GM23338 (cell line): ENCODE measurements around the gene KARS1. TPM values are rescaled to one million over a fixed set of nuclear protein-coding genes. Genes with fewer than 3 reads are reported as not detected.

ENCODE experiments used
- ATAC-seq: fragments of 200-7000 bp; cut with Tn5 transposase; 3 replicates; pipeline ENCODE4 v1.9.1; 2020
- DNase-seq: peaks from one replicate; pipeline ENCODE4 v3.0.0-alpha.2; 2015; ENCODE audit warnings: low spot score
- H2AFZ ChIP-seq: fragments of 200-600 bp; sonication (generic); 2 replicates; pipeline ENCODE4 v1.8.0; 2016; ENCODE audit warnings: antibody characterized with exemption, mild to moderate bottlenecking, moderate library complexity
- H3F3A ChIP-seq: fragments of 200-600 bp; sonication (generic); replicated peaks from 2 replicates; pipeline ENCODE4 v1.8.0; 2017; ENCODE audit warnings: antibody characterized with exemption, mixed run types, low read depth
- H3K27ac ChIP-seq: fragments of 200-600 bp; sonication (generic); 2 replicates; pipeline ENCODE4 v1.6.1; 2016; ENCODE audit warnings: low read depth
- H3K27me3 ChIP-seq: fragments of 200-600 bp; sonication (generic); 2 replicates; pipeline ENCODE4 v1.8.0; 2016; ENCODE audit warnings: mild to moderate bottlenecking, mixed run types, moderate library complexity; ENCODE audit not compliant: insufficient read depth
- H3K36me3 ChIP-seq: fragments of 200-600 bp; sonication (generic); 2 replicates; pipeline ENCODE4 v1.8.0; 2016; ENCODE audit warnings: mild to moderate bottlenecking; ENCODE audit not compliant: insufficient read depth
- H3K4me1 ChIP-seq: fragments of 200-600 bp; sonication (generic); 2 replicates; pipeline ENCODE4 v1.8.0; 2016; ENCODE audit warnings: mild to moderate bottlenecking, moderate library complexity; ENCODE audit not compliant: insufficient read depth
- H3K4me2 ChIP-seq: fragments of 200-600 bp; sonication (generic); 2 replicates; pipeline ENCODE4 v1.7.1; 2017; ENCODE audit warnings: mixed run types
- H3K4me3 ChIP-seq: fragments of 200-600 bp; sonication (generic); 2 replicates; pipeline ENCODE4 v1.6.1; 2016; ENCODE audit warnings: mixed run types
- H3K79me2 ChIP-seq: fragments of 200-600 bp; sonication (generic); replicated peaks from 2 replicates; pipeline ENCODE4 v1.8.0; 2017; ENCODE audit warnings: mild to moderate bottlenecking; ENCODE audit not compliant: insufficient read depth
- H3K9me2 ChIP-seq: fragments of 200-600 bp; sonication (generic); 2 replicates; pipeline ENCODE4 v1.8.0; 2017; ENCODE audit not compliant: insufficient read depth
- H4K20me1 ChIP-seq: fragments of 200-600 bp; sonication (generic); replicated peaks from 2 replicates; pipeline ENCODE4 v1.8.0; 2017; ENCODE audit warnings: mild to moderate bottlenecking; ENCODE audit not compliant: insufficient read depth
- H3K27ac Mint-ChIP-seq: 2 replicates; pipeline ENCODE4 v1.8.0; 2020; ENCODE audit warnings: inconsistent platforms, mild to moderate bottlenecking, moderate library complexity, mixed read lengths
- H3K27me3 Mint-ChIP-seq: 3 replicates; pipeline ENCODE4 v1.8.0; 2022; ENCODE audit warnings: low read depth, mild to moderate bottlenecking, moderate library complexity, mixed read lengths, inconsistent platforms; ENCODE audit not compliant: insufficient read depth, poor library complexity
- H3K36me3 Mint-ChIP-seq: 3 replicates; pipeline ENCODE4 v1.8.0; 2021; ENCODE audit warnings: low read depth, mild to moderate bottlenecking, inconsistent platforms, moderate library complexity, mixed read lengths
- H3K4me1 Mint-ChIP-seq: 3 replicates; pipeline ENCODE4 v1.8.0; 2020; ENCODE audit warnings: mild to moderate bottlenecking, inconsistent platforms, mixed read lengths
- H3K4me3 Mint-ChIP-seq: 3 replicates; pipeline ENCODE4 v1.8.0; 2021; ENCODE audit warnings: moderate library complexity, mild to moderate bottlenecking, inconsistent platforms, mixed read lengths
- H3K9me3 Mint-ChIP-seq: 3 replicates; pipeline ENCODE4 v1.8.0; 2020; ENCODE audit warnings: moderate library complexity, mild to moderate bottlenecking, inconsistent platforms, mixed read lengths
- CREB1 ChIP-seq: fragments of 250-450 bp; sonication (Bioruptor Pico); IDR thresholded peaks from 2 replicates; pipeline ENCODE4 v1.5.0; 2020; ENCODE audit warnings: low read depth, mild to moderate bottlenecking, moderate library complexity
- EZH2 ChIP-seq: fragments of 200-600 bp; sonication (generic); IDR thresholded peaks from one replicate; pipeline ENCODE4 v1.8.0; 2017; ENCODE audit warnings: antibody characterized with exemption, mild to moderate bottlenecking, low read depth; ENCODE audit not compliant: unreplicated experiment
- NANOG ChIP-seq: IDR thresholded peaks from 2 replicates; pipeline ENCODE4 v1.6.1; 2016; ENCODE audit warnings: antibody characterized with exemption, borderline replicate concordance
- STAT1 ChIP-seq: IDR thresholded peaks from one replicate; pipeline ENCODE4 v1.6.1; 2016; ENCODE audit warnings: antibody characterized with exemption; ENCODE audit not compliant: unreplicated experiment
- polyA plus RNA-seq: library from polyadenylated mRNA; unstranded; fragments of >200 nt; fragmentation: Nextera tagmentation; extraction: Ambion mirVana; gene quantifications from 2 replicates; pipeline ENCODE4 v1.2.1, GENCODE V29; 2016
- total RNA-seq: library from RNA; depleted of rRNA; stranded (reverse); fragments of >200 nt; shearing (Covaris generic); gene quantifications from 2 replicates; pipeline ENCODE4 v1.2.3, GENCODE V29; 2014
- TF ChIP-seq, protein P1 (sequence below): fragments of 250-450 bp; sonication (Bioruptor Pico); IDR thresholded peaks from 2 replicates; pipeline ENCODE4 v1.5.0; 2020; ENCODE audit warnings: mild to moderate bottlenecking, moderate library complexity
- TF ChIP-seq, protein P2 (sequence below), 2 experiments: fragments of 200-600 bp in 1 of 2; sonication (generic) in 1 of 2; conservative IDR thresholded peaks; 2 replicates each; pipeline versions ENCODE4 v1.5.1 to v1.6.1; 2016 to 2017; ENCODE audit warnings: antibody characterized with exemption in 2 of 2, low read depth in 2 of 2, mild to moderate bottlenecking in 2 of 2, moderate library complexity in 1 of 2
- TF ChIP-seq, protein P3 (sequence below): IDR thresholded peaks from 2 replicates; pipeline ENCODE4 v1.6.1; 2016; ENCODE audit warnings: antibody characterized with exemption

KARS1 gene
- total and polyA plus RNA-seq, 2 experiments from 2014 or later: 220 to 229 TPM

DNA sequence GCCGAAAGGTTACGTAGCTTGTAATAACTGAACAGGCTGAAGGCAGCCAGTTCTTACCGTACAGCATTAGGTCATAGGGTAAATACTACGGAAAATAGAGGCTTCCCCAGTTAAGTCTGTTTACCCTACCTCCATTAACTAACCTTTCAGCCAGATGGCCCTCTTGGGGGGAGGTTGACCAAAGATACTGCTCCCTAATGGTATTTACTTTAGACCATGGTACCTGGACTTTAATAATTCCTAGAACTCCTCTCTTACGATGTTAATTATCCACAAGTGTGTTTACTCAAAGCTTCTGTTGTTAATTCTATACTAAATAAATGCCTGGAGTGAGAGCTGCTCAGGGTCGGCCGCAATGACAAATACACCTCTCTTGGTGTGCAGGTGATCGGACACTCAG is 14.6 kb downstream of the KARS1 start (continued):
- TF ChIP-seq, protein P1, sequence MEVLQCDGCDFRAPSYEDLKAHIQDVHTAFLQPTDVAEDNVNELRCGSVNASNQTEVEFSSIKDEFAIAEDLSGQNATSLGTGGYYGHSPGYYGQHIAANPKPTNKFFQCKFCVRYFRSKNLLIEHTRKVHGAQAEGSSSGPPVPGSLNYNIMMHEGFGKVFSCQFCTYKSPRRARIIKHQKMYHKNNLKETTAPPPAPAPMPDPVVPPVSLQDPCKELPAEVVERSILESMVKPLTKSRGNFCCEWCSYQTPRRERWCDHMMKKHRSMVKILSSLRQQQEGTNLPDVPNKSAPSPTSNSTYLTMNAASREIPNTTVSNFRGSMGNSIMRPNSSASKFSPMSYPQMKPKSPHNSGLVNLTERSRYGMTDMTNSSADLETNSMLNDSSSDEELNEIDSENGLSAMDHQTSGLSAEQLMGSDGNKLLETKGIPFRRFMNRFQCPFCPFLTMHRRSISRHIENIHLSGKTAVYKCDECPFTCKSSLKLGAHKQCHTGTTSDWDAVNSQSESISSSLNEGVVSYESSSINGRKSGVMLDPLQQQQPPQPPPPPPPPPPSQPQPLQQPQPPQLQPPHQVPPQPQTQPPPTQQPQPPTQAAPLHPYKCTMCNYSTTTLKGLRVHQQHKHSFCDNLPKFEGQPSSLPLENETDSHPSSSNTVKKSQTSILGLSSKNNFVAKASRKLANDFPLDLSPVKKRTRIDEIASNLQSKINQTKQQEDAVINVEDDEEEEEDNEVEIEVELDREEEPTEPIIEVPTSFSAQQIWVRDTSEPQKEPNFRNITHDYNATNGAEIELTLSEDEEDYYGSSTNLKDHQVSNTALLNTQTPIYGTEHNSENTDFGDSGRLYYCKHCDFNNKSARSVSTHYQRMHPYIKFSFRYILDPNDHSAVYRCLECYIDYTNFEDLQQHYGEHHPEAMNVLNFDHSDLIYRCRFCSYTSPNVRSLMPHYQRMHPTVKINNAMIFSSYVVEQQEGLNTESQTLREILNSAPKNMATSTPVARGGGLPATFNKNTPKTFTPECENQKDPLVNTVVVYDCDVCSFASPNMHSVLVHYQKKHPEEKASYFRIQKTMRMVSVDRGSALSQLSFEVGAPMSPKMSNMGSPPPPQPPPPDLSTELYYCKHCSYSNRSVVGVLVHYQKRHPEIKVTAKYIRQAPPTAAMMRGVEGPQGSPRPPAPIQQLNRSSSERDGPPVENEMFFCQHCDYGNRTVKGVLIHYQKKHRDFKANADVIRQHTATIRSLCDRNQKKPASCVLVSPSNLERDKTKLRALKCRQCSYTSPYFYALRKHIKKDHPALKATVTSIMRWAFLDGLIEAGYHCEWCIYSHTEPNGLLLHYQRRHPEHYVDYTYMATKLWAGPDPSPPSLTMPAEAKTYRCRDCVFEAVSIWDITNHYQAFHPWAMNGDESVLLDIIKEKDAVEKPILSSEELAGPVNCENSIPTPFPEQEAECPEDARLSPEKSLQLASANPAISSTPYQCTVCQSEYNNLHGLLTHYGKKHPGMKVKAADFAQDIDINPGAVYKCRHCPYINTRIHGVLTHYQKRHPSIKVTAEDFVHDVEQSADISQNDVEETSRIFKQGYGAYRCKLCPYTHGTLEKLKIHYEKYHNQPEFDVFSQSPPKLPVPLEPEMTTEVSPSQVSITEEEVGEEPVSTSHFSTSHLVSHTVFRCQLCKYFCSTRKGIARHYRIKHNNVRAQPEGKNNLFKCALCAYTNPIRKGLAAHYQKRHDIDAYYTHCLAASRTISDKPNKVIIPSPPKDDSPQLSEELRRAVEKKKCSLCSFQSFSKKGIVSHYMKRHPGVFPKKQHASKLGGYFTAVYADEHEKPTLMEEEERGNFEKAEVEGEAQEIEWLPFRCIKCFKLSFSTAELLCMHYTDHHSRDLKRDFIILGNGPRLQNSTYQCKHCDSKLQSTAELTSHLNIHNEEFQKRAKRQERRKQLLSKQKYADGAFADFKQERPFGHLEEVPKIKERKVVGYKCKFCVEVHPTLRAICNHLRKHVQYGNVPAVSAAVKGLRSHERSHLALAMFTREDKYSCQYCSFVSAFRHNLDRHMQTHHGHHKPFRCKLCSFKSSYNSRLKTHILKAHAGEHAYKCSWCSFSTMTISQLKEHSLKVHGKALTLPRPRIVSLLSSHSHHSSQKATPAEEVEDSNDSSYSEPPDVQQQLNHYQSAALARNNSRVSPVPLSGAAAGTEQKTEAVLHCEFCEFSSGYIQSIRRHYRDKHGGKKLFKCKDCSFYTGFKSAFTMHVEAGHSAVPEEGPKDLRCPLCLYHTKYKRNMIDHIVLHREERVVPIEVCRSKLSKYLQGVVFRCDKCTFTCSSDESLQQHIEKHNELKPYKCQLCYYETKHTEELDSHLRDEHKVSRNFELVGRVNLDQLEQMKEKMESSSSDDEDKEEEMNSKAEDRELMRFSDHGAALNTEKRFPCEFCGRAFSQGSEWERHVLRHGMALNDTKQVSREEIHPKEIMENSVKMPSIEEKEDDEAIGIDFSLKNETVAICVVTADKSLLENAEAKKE (CRISPR knock-in tag): no peak
- TF ChIP-seq, protein P2, sequence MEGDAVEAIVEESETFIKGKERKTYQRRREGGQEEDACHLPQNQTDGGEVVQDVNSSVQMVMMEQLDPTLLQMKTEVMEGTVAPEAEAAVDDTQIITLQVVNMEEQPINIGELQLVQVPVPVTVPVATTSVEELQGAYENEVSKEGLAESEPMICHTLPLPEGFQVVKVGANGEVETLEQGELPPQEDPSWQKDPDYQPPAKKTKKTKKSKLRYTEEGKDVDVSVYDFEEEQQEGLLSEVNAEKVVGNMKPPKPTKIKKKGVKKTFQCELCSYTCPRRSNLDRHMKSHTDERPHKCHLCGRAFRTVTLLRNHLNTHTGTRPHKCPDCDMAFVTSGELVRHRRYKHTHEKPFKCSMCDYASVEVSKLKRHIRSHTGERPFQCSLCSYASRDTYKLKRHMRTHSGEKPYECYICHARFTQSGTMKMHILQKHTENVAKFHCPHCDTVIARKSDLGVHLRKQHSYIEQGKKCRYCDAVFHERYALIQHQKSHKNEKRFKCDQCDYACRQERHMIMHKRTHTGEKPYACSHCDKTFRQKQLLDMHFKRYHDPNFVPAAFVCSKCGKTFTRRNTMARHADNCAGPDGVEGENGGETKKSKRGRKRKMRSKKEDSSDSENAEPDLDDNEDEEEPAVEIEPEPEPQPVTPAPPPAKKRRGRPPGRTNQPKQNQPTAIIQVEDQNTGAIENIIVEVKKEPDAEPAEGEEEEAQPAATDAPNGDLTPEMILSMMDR (conservative IDR thresholded peaks at IDR 0.05; ENCODE audit: low read depth in 2 of 2): no peak
- TF ChIP-seq, protein P3, sequence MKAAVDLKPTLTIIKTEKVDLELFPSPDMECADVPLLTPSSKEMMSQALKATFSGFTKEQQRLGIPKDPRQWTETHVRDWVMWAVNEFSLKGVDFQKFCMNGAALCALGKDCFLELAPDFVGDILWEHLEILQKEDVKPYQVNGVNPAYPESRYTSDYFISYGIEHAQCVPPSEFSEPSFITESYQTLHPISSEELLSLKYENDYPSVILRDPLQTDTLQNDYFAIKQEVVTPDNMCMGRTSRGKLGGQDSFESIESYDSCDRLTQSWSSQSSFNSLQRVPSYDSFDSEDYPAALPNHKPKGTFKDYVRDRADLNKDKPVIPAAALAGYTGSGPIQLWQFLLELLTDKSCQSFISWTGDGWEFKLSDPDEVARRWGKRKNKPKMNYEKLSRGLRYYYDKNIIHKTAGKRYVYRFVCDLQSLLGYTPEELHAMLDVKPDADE: no peak
- TF ChIP-seq CREB1 (CRISPR knock-in tag) (no peak), NANOG (no peak), EZH2 (no peak)

DNA sequence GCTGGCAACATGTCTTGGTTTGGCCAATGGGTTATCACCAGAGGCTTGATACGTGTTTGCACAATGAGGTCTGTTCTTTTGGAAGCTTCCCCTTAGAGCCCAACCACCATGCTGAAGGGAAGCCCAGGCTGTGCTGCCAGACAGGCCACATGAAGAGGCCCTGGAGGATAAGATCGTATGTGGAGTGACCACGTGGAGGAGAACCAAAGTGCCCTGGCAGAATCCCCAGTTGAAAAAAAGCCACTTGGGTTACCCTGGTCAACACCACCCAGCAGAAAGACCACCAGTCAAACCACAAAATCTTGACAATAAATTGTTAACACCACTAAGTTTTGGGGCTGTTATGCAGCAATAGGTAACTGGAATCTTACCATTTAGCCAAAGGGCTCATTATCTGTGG is 17.4 kb downstream of the KARS1 start:
- Histone ChIP-seq H3K27me3 (no peaks in the 10 kb centered on the region), H4K20me1 (no peaks in the 10 kb centered on the region), H3K9me2 (no peaks in the 10 kb centered on the region), H3K36me3 (peaks cover 92% of the 10 kb centered on the region), H3K4me2 (no peak overlapping the region), H2AFZ (no peak overlapping the region), H3K4me1 (no peaks in the 10 kb centered on the region), H3F3A (peaks cover 14% of the 10 kb centered on the region; the same call in 1 of the 2 replicates), H3K79me2 (no peaks in the 10 kb centered on the region), H3K4me3 (no peak overlapping the region), H3K27ac (no peak overlapping the region)
- Mint-ChIP-seq H3K9me3 (no peaks in the 10 kb centered on the region), H3K4me3 (no peak overlapping the region), H3K36me3 (peaks cover 95% of the 10 kb centered on the region), H3K27me3 (peaks cover 2% of the 10 kb centered on the region), H3K27ac (no peak overlapping the region), H3K4me1 (no peaks in the 10 kb centered on the region)
- no peak for ATAC-seq
- DNase-seq: no peak
- TF ChIP-seq, protein P1 (CRISPR knock-in tag): no peak
- TF ChIP-seq STAT1 (no peak), NANOG (no peak)
